T-helper 2 cell treated with Interferon-gamma antibody and Interleukin-4, amounts not matched to agents 100 ng/mL and 5 ng/mL, for 36 hours (primary cell): ENCODE results near the gene COMMD4. TPM values are rescaled to one million over a fixed set of nuclear protein-coding genes. Genes with fewer than 3 reads are reported as not detected.
"Not testable (repeated sequence)": the region's sequence is repeated elsewhere in the genome, so short reads cannot be mapped to it uniquely, and the experiment has no call there.

ENCODE experiments used
- intact Hi-C: fragments of 100-400 bp; cut with micrococcal nuclease; formaldehyde crosslinking; loops from one replicate; pipeline ENCODE4 v1.15.1; 2023
- total RNA-seq: library from RNA; stranded (reverse); gene quantifications from 2 replicates; pipeline ENCODE4 v1.2.3, GENCODE V29; 2022

Gene COMMD4
- total RNA-seq = 80.8 and 82.6 TPM in 2 replicates

DNA sequence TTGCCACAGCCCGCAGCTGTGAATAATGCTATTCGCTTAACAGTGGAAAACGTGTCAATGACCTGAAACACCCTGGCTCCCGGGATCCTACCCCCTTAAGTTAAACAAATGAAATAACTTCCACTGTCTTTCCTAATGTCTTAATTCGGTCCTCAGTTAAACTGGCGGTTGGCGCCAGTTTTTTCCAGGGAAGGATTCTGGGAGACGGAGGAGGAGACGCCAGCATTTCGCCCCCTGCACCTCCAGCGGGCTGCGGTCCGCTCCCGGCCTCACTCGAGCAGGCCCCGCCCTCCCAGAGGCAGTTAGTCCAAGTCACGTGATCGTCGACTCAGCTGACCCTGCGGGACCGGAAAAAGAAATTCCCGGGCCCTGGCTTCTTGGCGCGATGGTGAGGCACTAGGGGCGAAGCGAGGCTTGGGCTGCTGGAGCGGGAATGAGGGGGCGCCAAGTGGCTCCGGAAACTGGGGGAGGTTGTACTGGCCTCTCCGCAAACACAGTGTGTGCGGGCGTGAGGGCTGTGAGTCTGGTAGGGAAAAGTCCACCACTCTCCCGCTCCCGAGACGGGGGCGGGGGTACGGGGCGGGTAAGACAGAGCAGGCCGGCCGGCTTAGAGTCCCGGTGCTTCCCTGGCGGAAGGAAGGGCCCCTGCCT, at the start of gene COMMD4:
TSS of gene COMMD4 (plus strand) at position 359 of the 651 bp plus-strand sequence. CDS start at position 386, 27 bp downstream.
- intact Hi-C loops = no loop called here

DNA sequence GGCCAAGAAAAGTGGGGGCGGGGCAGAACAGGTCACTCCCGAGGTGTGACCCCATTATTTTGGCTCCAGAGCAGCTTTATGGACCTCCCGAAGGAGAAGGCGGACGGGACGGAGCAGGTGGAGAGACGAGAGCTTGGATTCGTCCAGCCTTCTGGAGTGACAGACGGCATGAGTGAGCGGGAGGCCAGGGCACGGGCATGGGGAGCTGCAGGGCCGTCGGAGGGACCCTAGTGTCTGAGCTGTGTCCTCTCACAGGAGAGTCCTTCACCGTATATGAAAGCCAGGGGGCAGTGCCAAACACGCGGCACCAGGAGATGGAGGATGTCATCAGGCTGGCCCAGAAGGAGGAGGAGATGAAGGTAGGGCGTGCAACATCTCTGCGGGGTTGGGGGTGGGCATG, 42.2 kb upstream of the COMMD4 start:
- intact Hi-C loops = not testable (repeated sequence)

DNA sequence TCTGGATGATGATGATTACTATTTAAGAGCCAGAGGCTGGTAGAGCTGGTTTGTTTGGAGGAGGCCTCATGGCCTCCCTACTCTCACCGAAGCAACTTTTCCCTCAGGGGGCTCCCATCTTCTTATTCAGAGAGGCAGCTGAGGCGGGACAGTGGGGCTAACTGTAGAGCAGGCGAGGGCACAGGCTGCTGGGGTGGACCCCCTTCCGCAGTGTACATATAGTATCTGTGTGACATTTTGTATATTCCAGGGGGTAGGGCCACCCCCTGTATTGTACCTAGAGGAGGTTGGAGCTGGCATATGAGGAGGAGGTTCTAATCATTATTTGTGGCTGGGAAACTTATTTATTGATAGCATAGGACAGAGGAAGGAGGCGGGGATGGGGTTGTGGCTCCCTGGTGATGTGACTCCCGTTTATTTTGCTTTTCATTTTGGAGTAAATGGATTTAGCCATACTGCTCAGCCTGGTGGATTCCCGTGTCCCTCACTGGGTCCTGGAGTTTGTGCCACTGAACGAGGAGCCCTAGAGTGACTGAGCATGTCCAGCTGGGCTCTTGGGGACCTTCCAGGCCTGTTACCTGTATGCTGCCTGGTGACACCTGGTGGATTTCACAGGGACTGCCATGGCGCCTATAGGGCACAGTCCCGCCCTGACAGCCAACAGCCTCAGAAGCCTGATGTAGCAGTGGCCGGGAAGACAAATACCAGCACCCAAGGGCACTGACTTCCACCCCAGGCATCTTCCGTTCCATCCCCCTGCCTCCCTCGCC, 37.1 kb upstream of the COMMD4 start:
- intact Hi-C loops = not testable (repeated sequence)

DNA sequence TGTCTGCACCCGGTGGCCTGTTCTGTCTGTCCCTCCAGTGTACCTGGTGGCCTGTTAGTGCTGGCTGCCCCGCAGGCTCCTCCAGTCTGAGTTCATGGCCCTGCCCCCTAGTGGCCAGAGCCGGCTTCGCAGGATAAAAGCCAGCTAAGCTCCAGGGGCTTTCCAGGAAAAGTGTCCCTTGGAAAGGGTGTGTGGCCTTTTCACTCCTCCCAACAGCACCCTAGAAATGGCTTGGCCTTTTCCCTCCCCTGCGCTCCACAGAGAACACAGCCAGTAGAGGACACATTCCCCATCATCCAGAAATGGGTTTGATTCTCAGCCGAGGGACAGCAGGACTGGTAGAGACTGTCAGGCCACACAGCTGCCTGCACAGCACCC, 36.6 kb upstream of the COMMD4 start:
- intact Hi-C loops = not testable (repeated sequence)

DNA sequence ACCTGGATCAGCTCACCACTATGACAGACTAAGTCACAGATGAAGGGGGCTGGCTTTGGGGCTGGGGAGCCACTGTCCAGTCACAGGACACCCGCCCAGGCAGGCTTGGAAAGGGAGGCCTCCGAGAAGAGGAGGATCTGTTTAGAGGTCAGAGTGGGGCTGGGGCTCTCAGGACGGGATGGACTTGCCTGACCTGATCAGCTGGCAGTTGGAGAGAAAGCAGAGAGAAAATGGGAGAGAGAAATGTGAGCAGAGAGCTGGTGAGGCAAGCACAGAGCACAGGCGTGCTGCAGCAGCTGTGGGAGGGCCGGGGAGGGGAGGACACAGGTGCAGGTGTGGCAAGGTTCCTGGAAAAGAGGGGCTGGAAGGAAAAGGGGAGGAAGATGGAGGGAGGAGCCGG, 35.8 kb upstream of the COMMD4 start:
- intact Hi-C loops = not testable (repeated sequence)

DNA sequence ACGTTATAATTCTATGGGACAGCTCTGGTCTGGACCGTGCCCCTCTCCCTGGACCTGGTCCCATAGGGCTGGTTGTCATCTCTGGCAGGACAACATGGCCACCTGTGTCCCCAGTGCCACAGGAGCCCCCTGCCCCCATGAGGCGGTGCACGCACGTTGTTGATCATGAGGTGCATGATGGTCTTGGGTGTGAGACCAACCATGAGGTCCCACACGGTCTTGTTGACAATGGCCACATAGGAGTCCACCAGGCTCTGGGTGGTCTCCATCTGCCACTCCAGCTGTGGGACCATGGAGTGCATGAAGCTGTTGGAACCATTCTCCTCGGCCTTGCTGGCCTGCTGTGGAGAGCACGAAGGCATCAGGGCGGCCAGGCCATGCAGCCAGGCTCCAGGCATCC, 33.5 kb upstream of the COMMD4 start:
- intact Hi-C loops = no loop called here

DNA sequence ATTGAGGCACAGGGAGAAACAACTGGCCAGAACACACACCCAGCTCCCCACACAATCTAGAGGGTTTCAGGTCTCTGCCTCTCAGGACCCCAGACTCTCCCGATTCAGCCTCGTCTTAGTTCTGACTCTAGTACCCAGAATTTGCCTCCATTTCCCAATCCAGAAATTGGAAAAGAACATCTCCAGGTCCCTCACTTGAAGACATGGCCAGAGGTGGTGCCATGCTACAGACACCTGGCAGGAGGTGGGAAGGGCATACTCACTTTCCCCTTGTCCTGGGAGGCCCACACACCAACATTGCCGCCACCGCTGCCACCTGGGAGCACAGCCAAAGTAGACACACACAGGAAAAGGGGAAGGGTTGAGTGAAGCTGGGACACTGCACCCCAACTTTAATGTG, 33.1 kb upstream of the COMMD4 start:
- intact Hi-C loops = not testable (repeated sequence)

DNA sequence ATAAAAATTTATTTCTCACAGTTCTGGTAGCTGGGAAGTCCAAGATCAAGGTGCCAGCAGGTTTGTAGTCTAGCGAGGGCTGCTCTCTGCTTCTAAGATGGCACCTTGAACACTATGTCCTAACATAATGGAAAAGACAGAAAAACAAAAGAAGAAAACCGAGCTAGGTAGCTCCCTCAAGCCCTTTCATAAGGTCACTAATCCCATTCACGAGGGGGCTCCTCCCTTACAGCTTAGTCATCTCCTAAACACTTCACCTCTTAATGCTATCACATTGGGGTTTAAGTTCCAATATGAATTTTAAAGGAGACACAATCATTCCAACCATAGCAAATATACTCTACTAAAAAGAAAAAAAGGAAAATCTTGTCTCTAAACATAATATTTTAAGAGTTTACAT, 29.7 kb upstream of the COMMD4 start:
- intact Hi-C loops = no loop called here

DNA sequence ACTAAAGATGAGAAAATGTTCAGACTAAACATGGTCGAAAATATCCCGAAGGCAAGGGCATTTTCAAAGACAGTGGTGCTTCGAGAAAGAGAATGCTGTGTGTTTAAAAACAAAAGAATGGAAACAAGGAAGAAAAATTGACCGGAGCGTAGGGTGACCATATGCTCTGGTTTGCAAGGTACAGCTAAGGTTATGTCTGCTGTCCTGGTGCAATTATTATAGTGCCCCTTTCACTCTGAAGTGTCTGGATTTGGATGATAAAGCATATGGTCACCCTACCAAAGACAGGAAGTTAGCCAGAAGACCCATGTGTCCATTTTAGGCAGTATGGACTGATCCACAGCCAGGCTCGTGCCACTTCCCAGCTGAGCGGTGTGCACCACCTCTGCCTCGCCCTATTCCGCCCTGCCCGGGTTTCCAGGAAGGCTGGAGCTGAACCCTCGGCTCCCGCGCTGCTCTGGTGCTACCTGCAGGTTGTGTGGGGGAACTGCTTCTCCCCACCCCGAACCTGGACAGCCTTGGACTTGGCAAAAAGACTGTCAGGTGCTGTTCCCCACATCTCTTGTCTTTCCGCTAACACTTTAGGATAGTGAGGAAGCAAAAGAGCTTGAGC, 28.0 kb upstream of the COMMD4 start:
- intact Hi-C loops = no loop called here

DNA sequence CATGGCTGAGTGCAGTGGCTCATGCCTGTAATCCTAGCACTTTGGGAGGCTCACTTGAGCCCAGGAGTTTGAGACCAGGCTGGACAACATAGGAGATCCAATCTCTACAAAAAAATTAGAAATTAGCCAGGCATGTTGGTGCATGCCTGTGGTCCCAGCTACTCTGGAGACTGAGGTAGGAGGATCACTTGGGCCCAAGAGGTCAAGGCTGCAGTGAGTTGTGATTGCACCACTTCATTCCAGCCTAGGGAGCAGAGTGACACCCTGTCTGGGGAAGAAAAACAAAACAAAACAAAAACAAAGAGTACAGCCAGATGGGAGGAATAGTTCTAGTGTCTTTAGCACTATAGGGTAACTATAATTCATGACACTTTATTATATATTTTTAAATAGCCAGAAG, 26.2 kb upstream of the COMMD4 start:
- intact Hi-C loops = no loop called here

DNA sequence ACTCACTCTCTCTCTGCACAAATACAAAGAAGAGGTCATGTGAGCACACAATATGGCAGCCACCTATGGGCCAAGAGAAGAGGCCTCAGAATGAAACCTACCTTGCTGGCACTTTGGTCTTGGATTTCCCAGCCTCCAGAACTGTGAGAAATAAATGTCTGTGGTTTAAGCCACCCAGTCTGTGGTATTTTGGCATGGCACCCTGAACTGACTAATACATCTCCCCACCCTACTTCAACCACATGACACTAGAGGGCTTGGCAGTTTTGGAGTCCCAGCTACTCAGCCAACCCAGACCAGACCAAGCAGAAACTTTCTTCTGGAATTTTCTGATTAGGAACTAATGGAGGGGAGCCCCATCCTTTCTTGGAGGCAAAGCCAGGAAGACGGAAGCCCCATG, 23.3 kb upstream of the COMMD4 start:
- intact Hi-C loops = not testable (repeated sequence)

DNA sequence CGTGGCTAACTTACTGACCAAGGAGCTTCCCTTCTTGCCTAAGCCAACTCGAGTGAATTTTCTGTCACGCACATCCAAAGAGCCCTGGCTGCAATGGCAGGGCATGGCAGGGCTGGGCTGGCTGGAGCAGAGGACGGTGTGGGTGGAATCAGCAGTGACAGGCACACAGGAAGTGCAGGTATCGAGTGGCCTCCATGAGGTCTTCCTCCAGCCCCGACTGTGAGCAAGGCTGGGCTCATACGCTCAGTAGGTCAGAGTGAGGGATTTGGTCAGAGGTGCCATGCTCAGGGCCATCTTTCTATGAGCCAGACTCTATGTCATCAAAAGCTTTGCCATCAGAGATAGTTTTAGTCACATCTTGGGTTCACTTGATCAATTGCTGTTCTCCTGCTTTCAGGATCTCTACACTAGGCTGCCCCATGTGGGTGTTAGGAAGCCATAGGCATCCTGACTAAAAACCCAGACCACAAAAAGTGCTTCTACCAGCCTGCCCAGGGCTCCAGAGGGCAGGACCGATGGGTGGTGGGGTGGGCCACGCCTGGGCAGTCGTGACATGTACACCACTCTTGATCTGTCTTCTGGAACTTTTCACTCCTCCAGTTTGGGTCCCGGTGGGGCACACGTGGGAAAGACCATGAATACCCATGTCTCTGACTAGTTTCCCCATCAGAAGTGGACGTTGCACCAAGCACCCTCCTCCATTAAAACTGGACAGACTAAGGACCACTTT, 22.6 kb upstream of the COMMD4 start:
- intact Hi-C loops = no loop called here

DNA sequence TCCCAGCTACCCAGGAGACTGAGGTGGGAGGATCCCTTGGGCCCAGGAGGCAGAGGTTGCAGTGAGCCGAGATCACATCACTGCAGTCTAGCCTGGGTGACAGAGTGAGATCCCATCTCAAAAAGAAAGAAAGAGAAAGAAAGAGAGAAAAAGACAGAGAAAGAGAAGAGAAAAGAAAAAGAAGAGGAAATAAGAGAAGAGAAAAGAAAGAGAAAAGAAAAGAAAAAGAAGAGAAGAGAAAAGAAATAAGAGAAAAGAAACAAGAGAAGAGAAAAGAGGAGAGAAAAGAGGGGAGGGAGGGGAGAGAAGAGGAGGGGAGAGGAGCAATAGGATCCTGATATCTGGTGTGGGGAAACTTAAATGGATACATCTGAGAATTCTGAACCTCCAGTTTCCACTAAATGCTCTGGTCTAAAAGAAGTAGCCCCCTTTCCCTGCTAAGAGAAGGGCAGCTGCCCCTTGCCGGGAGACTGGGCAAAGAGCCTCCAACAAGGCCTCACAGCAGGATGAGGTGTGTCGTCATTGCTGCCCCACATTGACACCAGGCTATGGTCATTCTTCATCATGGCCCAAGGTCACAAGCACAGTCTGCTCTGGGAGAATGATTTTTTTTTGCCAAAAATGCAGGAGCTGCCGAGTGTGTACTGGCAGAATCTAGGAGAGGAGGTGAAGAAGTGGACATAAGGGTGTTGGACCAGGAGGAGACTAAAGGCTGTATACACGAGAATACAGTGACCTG, 21.1 kb upstream of the COMMD4 start:
- intact Hi-C loops = no loop called here

DNA sequence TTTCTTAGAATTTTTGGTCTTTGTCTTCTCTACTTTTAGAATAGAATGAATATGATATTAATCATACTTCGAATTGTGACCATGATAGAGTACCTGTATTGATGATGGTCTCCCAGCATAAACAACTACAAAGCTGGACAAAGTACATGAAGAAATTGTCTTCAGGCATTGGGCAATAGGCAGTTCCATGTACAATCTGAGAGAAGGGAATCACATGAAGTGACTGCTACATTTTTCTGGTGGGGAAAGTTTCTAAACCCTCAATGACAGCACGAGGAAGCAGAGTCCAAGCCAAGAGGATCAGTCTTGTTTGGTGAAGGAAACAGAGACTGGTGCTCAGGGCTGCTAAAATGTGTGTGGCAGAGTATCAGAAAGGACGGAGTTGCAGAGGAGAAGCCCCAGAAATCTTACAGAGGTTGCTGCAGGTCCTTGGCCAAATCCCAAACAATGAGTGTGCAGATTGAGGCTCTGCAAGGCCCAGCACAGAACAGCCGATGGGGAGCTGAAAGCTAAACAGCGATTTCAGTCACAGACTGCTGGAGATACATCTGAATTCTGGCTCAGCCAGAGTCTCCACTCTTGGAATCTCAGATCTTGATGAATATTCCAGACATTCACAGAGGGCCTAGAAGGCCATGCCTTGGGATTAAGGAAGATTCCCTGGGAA, 16.5 kb upstream of the COMMD4 start:
- intact Hi-C loops = not testable (repeated sequence)

DNA sequence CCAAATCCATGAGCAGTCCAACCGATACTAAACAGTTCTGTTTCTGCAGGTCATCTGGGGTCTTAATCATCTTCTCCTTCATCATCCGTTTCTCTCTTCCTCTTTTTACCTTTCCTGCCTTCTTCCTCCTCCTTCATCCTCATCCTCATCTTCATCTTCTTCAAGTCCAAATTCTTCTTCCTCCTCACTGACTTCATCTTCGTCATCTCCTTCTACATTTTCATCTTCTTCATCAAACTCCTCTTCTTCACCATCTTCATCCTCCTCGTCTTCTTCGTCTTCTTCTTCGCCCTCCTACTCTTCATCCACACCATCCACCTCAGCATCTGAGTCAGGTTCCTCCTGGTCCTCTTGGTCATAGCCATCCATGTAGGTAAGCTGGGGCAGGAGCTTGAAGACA, 14.2 kb upstream of the COMMD4 start:
- intact Hi-C loops = no loop called here

DNA sequence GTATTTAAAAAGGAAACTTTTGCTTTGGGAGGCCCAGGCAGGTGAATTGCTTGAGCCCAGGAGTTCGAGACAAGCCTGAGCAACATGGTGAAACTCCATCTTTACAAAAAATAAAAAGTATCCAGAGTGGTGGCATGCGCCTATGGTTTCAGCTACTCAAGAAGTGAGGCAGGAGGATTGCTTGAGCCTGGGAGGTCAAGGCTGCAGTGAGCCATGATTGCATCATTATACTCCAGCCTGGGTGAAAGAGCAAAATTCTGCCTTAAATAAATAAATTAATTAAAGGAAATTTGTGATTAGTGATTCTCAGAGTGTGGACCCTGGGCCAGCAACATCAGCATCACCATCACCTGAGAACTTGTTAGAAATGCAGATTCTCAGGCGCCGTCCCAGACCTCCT, 9.9 kb upstream of the COMMD4 start:
- intact Hi-C loops = no loop called here

DNA sequence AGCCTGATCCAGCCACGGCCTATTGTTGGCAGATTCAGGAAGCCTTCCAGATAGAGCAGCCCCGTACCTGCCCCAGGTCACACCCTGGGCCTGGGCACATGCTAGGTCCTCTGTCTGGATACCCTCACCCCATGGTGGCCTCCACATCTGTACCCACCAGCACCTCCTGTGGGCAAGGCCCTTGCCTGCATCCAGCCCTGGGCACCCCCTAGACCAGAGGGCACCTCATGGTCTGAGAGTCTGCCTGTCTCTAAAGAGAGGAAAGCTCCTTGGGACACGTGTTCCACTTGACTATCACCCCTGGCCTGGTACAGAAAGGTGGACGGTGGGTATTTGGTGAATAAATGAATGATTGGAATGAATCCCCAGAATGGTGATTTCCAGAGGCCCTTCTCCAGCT, 8.9 kb upstream of the COMMD4 start:
- intact Hi-C loops = no loop called here

DNA sequence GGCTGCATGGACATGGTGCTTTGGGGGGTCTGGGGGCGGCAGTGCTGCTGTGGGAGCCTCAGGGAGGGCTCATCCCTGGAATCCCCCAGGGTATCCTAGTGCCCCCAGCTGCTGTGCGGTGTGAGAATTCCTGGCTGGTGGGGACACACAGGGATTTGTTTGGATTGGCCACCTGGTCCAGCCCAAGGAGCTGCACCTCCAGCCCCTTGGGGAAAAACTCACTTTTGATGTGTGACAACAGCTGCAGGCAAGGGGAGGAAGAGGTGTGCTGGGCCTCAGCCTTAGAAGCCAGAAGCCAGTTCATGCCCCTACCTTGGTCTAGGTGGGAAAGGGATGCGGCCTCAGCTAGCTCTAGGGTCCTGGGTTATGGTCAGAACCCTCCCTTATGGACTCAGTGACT, 8.4 kb upstream of the COMMD4 start:
- intact Hi-C loops = no loop called here

DNA sequence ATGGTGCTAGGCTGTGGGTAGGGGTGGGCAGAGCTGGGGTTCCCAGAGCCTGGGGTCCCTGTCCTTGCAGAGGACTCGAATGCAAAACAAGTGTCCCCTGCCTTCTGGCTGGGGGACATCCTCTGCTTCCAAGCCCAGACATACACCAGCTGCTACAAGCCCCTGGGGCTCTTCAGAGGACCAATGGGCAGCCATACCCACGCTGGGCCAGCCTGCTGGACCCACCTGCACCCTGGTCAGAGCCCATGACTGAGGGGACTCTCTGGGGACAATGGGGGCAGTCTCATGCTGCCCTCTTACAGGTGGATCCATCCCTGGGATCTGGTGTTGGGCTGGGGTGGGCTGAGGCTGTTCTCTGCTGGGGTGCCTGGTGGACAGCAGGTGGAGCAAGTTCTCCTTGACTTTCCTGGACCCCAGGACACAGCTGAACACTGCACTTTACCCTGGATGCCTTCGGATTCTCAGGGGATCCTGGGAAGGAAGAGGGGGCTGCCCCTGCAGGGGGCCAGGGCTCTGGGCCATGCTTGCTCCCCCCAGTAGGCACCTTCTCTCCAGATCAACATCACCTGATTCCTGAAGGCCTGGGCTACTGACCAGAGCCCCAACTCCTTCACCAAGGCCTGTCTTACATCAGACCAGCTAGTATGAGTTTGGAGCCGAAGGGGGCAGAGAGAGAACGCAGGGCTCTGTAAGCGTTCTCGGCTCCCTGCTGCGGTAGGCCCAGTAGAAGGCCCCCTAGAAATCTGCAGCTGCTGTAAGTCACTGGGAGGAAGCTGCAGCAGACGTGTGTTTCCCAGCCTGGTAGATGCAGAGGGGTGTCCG, 7.2 kb upstream of the COMMD4 start:
- intact Hi-C loops = no loop called here

DNA sequence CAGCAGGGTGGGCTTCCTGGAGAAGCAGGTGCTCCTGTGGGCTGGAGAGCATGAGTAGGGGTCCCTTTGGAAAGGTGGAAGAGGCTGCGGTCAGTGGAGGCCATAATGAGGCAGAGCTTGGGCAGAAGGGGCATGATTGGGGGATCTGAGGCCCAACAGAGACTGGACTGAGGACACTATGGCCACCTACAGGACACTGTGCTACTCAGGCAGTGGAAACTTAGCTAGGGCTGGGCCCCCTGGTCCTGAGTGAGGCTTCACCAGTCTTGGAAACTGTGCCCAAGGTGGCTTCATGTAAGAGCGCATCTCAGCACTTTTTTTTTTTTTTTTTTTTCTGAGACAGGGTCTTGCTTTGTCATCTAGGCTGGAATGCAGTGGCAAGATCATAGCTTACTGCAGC, 6.3 kb upstream of the COMMD4 start:
- intact Hi-C loops = no loop called here
